A549 treated with GW870086 at 1 μM for 4 hours (cell line): ENCODE data around the gene RNF128. TPM values are rescaled to one million over a fixed set of nuclear protein-coding genes. Genes with fewer than 3 reads are reported as not detected.

Experiments used
- total RNA-seq: library from RNA; stranded (reverse); fragments of 200-300 nt; extraction: Qiagen RNA extraction; gene quantifications from 5 replicates; pipeline ENCODE4 v1.2.3, GENCODE V29; 2022; ENCODE audit warnings: low read depth

The RNF128 gene
- 0.05 to 0.06 TPM (median 0.06 TPM) in 3 of 5 replicates, not detected in the others for total RNA-seq

GRCh38 chrX:106726485-106727437 is at the start of gene RNF128:
Gene RNF128, plus strand, starts transcription at chrX:106726701. Its CDS starts 213 bp downstream, at chrX:106726914.

GRCh38 chrX:106802388-106803275 is 76.1 kb downstream of the RNF128 start, which contains the start of gene TBC1D8B:
Gene TBC1D8B, plus strand, starts transcription at chrX:106802673. Its CDS starts 181 bp downstream, at chrX:106802854.

Other genes starting within 250 kb of the RNF128 start
- 0.07 to 0.08 TPM (median 0.08 TPM) in 3 of 5 replicates, not detected in the others for gene RADX, start 114.7 kb upstream of the RNF128 start, total RNA-seq
- gene TBC1D8B, start 76.0 kb downstream of the RNF128 start, total RNA-seq, result 0.88 to 1.6 TPM (median 1.3 TPM) in 5 replicates
- gene RIPPLY1, start 176.6 kb downstream of the RNF128 start, total RNA-seq, result 0.11 TPM in 1 of 5 replicates, not detected in the others
- gene CLDN2, start 193.7 kb downstream of the RNF128 start, total RNA-seq, result 5.8 to 8.3 TPM (median 7.4 TPM) in 5 replicates